LNCaP clone FGC (cell line): ENCODE results near the gene MTMR3.

ENCODE experiments used
- DNase-seq: peaks from one replicate; pipeline ENCODE4 v3.0.0-alpha.2; 2011; ENCODE audit warnings: low read depth
- H3K4me3 ChIP-seq: 2 replicates; pipeline ENCODE4 v1.5.1; 2011; ENCODE audit warnings: mild to moderate bottlenecking, low read depth, low read length, control low read depth
- CTCF ChIP-seq: IDR thresholded peaks from 2 replicates; pipeline ENCODE4 v1.5.1; 2012; ENCODE audit warnings: mild to moderate bottlenecking; ENCODE audit not compliant: control insufficient read depth, insufficient read depth; ENCODE audit errors: extremely low read depth

The MTMR3 gene

GRCh38 chr22:29933619-29934018, 50.6 kb downstream of the MTMR3 start:
- no peak overlapping the region for H3K4me3 ChIP-seq
- no peak for DNase-seq
- TF ChIP-seq CTCF: no peak

GRCh38 chr22:29934596-29934995, 51.6 kb downstream of the MTMR3 start:
- no peak overlapping the region for H3K4me3 ChIP-seq
- DNase-seq: no peak
- no peak for TF ChIP-seq CTCF

GRCh38 chr22:29936186-29936585, 53.2 kb downstream of the MTMR3 start:
- H3K4me3 ChIP-seq: peak overlapping the region; percentile 38
- no peak for TF ChIP-seq CTCF
- DNase-seq: peak; percentile 79

GRCh38 chr22:29937940-29938693, 55.1 kb downstream of the MTMR3 start:
- no peak overlapping the region for H3K4me3 ChIP-seq
- no peak for TF ChIP-seq CTCF
- DNase-seq: no peak

- no peak for TF ChIP-seq CTCF
- no peak for DNase-seq
- H3K4me3 ChIP-seq: no peak overlapping the region
Measured at GRCh38 chr22:29940526-29940925, 57.6 kb downstream of the MTMR3 start.

- DNase-seq: no peak
- H3K4me3 ChIP-seq: no peak overlapping the region
- TF ChIP-seq CTCF: no peak
Measured at GRCh38 chr22:29944339-29944738, 61.4 kb downstream of the MTMR3 start.

- H3K4me3 ChIP-seq: no peak overlapping the region
- no peak for TF ChIP-seq CTCF
- no peak for DNase-seq
Measured at GRCh38 chr22:29945435-29945834, 62.5 kb downstream of the MTMR3 start.
